Measurements from ENCODE around the gene NHEJ1.

NHEJ1 gene

DNA sequence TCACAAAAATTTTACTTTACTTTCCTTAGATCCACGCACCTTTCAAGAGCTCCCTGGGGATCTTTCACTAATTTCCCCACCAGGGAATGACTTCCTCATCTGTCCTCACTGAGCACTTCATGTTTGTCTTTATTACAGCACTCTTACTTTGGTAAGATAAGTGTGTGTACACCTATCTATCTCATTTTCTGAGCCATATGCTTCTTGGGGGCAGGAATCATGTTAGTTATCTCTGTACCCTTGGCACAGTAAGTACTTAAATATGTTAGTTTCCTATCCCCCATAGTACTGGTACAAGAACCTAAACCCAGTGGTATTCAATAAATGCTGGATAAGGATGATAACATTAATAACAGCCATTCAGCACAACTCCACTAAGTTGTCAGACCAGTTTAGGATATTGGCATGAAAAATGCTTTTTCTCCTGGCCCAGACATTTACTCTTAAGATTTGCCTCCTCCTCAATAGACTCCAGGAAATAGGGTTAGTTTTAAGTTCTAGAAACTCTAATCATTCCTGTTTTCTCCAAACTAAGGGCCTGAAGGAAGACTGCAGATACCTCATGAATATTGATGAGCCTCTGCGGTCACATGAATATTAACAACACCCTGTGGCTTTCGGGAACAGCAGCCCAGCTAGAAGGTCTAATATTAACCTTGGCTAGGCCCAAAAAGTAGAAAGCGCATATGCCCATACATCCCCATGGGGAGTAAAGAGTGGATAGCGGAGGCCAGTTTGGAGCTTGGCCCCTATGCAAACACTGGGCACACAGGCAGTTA is 38.2 kb downstream of the NHEJ1 start:
- no peak for DNase-seq

DNA sequence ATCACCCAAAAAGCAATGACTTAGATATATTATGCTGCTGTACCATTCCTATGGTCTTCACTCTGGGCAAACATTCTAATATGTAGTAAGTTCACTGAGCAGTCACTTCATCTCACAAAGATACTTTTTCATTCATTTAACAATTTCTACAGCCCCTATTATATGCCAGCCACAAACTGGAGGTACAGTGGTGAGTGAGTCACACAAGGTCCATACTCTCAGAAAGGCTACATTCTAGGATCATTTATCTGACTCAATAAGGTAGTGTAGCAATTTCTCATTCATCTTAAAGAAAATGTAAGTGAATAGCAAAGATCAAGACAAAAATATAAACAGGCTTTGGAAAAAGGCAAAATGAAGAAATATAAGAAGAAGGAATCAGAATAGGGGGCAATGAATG is 40.5 kb downstream of the NHEJ1 start:
- DNase-seq = no peak

DNA sequence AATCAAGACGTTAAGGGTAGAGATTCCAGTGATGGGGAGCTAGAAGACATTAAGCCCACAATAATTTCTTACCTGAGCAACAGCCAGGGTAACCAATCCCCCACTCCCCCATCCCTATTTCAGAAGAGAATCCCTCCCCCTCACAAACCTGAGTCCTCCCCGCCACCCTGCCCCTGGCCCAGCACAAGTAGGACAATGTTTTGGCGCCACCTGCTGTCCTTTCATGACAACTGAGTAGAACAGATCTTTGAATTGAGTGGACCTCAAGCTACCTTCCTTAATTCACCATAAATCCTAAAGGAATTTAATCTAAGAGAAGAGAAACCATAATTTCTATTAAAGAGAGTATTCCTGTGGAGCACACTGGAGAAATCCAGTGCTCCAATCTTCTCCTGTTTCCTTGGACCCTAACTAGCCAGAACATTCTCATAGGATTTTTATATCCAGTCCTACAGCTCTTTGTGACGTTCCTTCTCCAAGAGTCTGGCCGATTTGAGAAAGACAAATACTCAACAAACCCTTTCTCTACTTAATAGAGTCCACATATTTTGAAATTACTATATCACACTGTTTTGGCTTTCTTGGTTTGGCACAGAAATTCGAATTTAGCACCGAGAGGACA is 41.1 kb downstream of the NHEJ1 start:
- peak; percentile 62 for DNase-seq

DNA sequence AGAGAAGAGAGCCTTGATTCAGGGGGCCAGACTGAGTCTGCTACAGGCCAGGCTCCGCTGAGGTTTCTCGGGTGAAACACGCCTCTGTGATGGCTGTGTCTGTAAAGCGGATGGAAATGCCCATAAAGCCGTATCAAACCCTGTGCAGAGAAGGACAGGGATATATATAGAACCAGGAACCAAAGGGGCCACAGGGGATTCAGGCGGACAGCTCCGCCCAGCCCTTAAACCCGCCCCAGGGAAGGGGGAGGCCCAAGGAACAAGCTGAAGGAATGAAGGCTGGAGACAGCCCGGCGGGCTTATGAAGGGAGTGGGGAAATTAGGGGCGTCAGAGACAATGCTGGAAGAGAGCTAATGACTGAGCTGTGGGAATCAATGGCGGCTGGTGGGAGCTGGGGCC is 42.1 kb downstream of the NHEJ1 start:
- no peak for DNase-seq

DNA sequence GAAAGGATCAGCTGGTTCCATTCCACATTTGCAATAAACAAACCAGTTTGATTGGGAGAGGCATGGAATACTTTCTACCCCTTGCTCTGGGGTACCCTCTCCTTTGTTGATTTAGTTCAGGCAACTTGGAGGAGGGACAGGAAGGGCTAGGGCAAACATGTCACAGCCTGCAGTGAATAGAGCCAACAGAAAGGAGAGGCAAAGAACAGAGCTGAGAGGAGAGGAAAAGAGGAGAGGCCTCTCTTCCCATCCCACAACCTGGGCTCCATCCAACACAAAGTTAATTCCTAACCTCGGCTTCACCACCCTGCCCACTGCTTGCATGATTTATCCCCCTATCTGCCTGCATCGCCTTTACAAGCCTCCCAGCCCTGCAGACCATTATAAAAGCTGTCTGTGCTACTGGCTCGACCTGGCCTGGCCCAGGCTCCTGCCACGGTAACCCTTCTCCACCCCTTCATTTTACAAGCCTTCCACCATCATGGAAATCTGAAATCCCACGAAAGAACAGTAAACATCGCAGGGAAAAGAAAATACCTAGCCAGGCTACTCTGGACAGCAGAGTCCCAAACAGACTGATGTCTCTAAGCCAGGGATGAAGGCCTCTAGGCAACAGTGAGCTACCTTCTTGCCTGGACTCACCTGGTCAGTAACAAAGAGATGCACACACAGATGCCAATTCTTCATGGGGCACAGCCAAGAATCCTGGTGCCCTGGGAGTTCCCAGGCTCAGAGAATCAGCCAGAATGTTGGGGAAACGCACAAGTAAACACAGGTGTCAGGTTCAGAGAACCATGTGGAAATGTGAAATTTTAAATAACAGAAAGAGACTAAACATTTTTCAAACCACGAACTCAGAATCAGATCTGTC is 43.6 kb downstream of the NHEJ1 start:
- no peak for DNase-seq

DNA sequence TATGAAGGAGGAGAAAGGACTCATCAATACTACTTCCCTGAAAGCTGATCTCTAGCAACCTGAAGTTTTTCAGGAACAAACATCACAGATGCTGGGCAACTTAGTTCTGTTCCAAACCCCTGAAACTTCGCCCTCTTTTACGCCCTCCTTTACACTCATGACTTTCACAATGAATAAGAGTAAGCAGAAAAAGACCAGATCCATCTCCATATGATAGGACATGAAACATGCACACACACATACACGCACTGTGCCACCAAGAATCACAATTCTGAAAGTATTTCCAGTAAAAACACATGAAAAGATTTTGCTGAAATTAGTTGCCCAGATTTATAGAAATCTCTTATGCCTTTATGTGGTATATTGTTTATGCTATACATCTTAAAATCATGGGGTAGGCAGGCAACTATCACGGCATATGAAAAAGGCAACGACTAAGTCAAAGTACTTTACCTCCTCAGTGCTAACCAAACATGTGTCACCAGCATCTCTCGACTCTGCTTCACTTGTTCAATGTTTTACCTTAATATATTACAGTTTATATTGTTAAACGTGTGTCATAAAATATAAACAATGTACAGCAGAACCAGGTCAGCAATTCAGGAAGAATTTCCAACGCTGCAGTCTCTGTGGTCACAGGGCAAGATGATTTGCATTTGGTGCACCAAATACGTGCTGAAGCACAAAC is 47.8 kb downstream of the NHEJ1 start:
- no peak for DNase-seq

DNA sequence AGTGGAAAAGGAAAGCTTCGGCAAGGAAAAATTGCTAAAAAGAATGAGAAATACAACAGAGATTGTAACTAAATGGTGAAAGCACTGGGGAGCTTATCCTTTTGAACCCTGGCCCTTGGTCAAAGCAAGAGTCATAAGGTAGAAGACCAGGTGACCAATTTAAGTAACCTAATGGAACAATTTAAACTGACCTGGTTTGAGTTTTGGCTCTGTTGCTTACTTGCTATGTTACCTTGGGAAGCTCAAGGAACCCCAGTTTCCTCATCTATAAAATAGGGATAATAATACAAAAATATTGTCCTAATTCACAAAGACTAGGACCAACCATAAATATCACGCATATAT is 48.6 kb downstream of the NHEJ1 start:
- DNase-seq = no peak

DNA sequence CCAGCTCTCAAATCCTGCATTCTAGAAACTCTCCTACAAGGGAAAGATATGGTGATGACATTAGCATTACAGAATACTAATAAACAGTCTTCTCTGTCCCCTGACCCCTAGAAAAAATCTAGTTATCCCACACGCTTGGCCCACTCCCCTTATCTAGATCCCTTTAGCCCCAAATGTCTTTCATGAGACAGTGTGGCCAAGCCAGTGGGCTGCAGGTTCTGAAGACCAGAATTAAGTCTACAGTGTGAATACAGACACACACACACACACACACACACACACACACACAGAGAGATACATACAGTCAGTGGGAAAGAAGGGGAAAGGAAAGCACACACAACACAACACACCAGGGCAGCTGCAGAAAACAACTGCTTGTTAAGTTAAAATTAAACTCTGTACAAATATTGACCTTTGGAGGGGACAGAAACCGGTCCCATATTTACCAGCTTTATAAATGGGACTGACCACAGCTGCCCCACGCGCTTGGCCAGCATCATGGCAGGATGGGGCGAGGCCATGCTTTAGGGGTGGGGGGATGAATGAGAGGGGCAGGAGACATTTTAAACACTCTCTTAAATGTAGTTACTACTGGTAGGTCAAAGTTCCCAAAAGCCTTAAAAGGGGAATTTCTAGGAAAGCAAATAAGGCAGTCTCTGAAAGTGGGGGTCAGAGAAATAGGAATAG is 49.1 kb downstream of the NHEJ1 start:
- no peak for DNase-seq

DNA sequence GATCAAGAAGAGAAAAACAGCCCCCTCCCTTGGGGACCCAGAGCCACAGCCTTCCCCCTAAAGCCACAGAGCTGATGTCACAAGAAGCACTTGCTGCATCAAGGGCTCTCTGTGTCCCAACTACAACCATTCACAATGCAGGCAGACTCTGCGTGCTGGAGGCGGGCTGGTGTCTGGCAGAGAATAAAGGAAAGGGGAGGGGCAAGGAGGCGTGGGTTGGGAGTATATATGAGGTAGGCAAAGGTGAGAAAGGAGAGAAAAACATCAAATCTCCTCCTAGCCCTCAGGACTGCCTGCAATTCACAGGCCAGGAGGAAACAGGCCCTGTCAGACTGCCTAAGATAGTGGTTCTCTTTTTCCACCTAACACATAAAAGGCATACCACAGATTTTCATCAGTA is 51.1 kb downstream of the NHEJ1 start:
- peak; percentile 63 for DNase-seq

DNA sequence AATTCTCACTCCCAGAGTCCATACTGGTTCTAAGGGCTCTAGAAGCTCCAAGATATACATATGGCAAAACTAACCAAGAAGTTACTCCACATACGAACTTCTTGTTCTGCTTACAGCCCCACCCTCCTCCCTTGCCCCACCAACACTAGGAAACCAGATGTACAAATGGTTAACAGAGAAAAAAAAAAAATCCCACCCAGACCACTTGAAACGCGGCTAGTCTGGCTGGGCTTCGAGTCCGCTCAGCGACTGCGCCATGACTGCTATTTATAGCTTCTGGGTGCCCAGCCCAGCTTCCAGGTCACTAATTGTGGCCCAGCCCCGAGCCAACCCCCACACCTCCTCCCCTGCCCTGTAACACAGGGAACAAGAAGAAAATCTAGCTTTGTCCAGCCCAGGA is 52.9 kb downstream of the NHEJ1 start:
- no peak for DNase-seq

DNA sequence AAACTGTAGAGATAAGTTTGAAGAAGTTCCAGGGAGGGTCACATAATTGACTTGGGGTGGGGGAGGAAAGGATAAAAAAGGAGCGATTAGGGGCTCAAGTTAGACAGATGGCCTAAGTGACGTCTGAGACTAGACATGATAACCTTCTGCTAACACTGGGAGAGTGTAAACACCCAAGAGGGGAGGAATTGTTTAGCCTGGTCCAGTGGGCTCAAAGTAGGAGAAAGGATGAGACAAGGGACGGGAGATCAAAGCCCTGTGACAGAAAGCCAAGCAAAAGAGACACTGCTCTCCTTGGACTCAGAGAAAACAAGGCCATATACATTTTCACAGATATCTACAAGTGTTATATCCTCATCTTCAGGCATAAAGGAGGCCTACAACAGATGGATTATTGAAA is 54.4 kb downstream of the NHEJ1 start:
- no peak for DNase-seq

DNA sequence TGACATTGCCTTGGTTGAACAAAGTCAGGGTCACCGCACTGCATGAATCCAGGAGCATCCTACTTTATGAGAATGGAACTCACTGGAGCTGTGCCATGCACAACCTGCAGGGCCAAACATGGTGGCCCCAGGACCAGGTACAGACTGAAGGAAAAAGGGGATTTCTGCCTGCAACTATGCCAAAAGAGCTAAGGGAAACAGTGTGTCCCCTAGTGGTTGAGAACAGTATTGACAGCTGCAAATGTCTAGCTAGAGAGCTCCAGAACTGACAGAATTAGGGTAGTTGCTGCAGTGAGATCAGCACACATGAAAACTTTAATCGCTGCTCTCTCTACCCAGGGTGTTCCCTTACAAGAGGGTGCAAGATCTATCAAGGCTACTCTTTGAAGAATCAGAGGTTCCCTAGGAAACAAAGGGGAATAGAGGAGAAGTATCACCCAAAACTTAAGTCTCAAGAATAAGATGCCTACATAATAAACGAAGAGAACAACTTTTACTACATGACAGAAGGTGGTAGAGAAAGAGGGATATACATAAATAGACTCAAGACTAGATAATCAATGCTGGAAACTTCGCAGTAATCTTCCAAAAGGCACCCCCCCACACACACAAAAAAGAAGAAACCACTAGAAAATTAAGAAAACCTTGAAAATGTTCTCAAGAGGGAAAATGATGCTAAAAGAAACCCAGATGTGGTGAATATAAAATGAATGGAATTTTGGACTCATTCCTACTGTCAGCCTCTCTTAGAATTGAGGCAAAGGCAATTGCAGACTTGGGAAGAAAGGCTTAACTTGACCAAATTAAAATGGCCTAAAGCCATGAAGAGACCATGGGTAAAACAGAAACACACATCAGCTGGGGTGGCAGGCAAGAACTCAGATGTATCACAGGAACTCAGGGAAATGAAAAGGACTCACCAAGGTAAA is 56.2 kb downstream of the NHEJ1 start:
- DNase-seq = no peak

DNA sequence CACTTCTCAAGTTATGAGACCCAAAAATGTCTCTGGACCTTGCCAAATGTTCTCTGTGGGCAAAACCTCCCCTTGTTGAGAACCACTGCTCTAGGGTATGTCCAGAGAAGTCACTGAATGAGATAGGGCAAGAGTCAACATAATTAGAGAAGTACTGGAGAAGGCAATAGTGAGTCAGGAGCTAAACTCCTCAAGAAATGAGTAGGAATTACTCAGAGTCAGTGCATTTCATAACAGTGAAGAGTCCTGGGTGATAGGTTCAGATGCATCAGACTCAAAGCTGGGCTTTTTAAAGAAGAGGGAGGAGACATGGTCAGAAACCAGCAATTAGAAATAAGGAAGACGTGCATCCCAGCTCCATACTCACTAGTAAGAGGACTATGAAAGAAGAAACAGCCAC is 61.3 kb downstream of the NHEJ1 start:
- DNase-seq = no peak

DNA sequence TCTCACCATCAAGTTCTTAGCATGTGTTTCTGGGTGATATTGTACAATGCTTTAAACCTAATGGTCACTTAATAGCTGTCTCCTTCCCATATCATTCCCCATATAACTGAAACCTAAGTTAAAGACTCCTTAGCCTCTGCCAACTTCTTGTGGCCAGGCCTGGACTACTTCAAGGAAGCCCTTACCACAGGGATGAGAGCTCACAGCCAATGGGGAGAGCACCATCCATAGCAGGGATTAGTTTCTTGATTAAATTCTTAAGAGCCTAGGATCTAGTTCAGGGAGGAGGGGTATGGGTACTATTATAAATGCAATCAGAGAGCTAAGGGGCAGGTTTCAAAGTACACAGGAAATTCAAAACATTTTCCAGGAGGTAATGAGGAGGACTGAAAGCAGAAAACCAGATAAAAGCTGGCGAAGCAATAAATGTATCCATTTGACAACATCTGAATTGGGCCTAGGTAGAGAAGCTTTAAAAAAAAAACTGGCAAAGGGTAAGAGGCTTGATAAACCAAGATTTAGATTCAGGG is 65.1 kb downstream of the NHEJ1 start:
- no peak for DNase-seq

DNA sequence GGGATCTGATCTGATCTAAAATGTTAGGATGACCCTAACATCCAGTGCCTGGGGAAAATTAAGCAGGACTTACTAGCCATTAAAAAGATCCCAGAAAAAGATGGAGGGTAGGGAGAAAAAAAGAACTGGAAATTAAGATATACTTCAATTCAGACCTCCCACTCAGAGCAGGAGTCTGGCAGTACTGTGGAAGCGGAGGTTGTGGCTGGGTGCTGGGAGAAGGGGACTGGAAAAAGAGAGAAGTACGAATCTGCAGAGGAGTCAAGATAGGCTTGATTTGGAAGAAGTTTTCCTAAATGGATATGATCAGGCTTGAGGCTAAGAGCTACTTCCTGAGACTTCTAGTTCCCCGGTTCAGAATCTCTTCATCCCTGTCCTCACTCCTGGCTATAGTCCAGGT is 66.4 kb downstream of the NHEJ1 start:
- DNase-seq = no peak

DNA sequence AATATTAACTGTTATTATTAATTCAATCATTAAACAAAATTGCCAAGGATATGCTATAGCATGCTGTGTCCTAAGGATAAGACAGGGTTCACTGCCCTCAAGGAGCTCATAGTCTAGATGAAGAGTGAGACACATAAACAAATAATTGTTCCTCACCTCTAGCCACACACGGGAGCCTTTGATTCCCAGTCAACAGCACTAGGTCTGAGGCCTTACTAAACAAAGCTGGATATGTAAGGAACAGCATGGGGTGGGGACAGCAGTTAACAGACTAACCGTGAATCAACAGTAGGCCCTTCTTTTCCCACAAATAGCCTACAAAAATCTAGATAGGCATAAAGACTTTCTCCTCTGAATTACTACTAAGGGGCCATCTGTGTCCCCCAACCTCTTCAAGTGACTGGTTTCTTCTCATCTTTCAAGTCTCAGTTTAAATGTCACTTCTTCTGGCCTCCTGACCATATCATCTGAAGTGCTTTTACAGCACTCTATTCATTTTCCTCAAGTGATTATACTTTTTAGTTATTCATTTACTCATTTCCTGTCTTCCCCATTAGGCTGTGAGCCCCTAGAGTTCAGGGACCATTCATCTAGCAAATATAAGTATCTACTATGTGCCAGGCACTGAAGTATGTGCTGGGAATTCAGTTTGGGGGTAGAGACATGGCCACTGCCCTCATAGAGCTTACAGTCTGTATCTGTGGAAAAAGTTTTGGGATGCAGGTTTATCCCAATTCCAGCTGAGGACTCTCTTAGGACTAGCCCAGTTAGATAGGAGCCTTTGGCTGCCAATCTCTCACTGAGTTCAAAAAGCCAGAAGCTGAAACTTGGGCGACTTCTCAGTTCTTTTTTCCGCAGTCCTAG is 69.9 kb downstream of the NHEJ1 start:
- DNase-seq = no peak

DNA sequence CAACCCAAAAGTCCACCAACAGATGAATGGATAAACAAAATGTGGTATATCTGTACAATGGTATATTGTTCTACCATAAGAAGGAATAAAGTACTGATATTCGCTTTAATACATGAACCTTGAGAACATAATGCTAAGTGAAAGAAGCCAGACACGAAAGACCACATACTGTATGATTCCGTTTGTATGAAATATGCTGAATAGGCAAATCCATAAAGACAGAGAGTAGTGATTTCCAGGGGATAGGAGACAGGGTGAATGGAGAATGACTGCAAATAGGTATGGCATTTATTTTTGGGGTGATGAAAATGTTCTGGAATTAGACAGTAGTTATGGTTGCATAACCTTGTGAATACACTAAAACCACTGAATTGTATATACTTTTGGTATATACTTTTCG is 71.3 kb downstream of the NHEJ1 start:
- no peak for DNase-seq

DNA sequence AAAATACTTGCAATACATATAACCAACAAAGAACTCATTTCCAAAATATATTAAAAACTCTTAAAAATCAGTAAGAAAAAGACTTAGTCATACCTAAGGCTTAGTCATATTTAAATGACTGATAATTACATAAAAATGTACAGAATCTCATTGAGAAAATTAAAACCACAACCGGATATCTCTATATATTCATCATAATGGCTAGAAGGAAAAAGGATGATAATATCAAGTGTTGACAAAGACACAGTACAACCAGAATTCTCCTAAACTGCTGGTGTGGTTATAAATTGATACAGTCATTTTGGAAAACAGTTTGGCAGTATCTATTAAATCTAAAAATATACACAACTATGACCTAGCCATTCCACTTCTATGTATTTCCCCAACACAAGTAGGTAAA is 72.8 kb downstream of the NHEJ1 start:
- DNase-seq = no peak

DNA sequence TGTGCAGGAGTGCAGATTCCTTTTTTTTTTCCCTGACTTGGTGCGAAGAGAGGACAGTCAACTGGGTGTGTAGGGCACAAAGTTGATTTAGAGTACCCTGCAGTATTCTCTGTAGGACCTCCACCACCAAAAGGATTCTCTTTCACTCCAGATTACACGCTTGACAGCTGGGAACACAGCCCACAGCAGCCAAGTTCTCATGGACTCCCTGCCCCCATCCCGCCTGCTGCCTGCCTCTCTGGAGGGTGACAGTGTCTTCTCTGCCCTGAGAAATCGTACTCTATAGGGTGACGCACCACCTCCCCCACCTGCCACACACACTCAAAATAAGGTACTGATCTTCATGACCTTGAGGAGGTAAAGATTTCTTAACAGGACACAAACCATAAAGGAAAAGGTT is 73.3 kb downstream of the NHEJ1 start:
- DNase-seq = no peak

DNA sequence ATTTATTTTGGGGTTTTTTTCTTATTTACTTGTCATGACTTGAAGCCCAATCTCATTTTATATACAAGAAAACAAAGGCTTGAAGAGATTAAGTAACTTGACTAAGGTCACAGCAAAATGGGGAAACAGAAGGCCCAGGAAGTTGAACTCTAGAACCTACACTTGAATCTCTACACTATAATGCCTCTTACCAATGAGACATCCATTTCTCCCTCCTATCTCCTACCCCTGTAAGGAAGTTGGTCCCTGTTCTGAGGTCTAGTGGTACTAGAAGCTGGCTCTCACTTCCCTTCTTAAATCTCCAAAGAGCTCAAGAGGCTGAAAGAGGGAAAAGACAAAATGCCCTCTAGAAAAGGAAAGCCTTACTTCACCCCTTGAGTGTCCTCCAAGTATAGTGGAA is 74.4 kb downstream of the NHEJ1 start:
- no peak for DNase-seq
